GM12865 (cell line): Measurements from ENCODE around the gene MED27.

Experiments
- DNase-seq: peaks from one replicate; pipeline ENCODE4 v3.0.0; 2010; ENCODE audit warnings: low read depth
- H3K4me3 ChIP-seq: 2 replicates; pipeline ENCODE4 v1.5.1; 2011; ENCODE audit warnings: mild to moderate bottlenecking, low read depth, low read length, control low read depth
- CTCF ChIP-seq: IDR thresholded peaks from 2 replicates; pipeline ENCODE4 v1.5.1; 2011; ENCODE audit warnings: low read length, control low read depth, low read depth, inconsistent platforms; ENCODE audit not compliant: insufficient read depth; ENCODE audit errors: missing control alignments

The MED27 gene

GRCh38 chr9:131912671-131913070, 167.0 kb downstream of the MED27 start:
- no peak overlapping the region for H3K4me3 ChIP-seq
- no peak for TF ChIP-seq CTCF
- no peak for DNase-seq

GRCh38 chr9:131912069-131912468, 167.6 kb downstream of the MED27 start:
- no peak for DNase-seq
- no peak overlapping the region for H3K4me3 ChIP-seq
- no peak for TF ChIP-seq CTCF

- no peak for TF ChIP-seq CTCF
- DNase-seq, result no peak
- no peak overlapping the region for H3K4me3 ChIP-seq
These were observed 169.1 kb downstream of the MED27 start for GRCh38 chr9:131910572-131910971.

GRCh38 chr9:131905144-131905543, 174.5 kb downstream of the MED27 start:
- no peak overlapping the region for H3K4me3 ChIP-seq
- no peak for DNase-seq
- TF ChIP-seq CTCF, result no peak

GRCh38 chr9:131899296-131900228, 180.1 kb downstream of the MED27 start:
- H3K4me3 ChIP-seq, result no peak overlapping the region
- TF ChIP-seq CTCF, result no peak
- no peak for DNase-seq

- DNase-seq, result no peak
- TF ChIP-seq CTCF, result no peak
- no peak overlapping the region for H3K4me3 ChIP-seq
These were observed 186.7 kb downstream of the MED27 start for GRCh38 chr9:131892902-131893500.
